T-helper 2 cell treated with Interferon-gamma antibody and Interleukin-4, amounts not matched to agents 100 ng/mL and 5 ng/mL, for 36 hours (primary cell): ENCODE data around the gene NUDT22. TPM values are rescaled to one million over a fixed set of nuclear protein-coding genes. Genes with fewer than 3 reads are reported as not detected.

ENCODE experiments used
- intact Hi-C: fragments of 100-400 bp; cut with micrococcal nuclease; formaldehyde crosslinking; loops from one replicate; pipeline ENCODE4 v1.15.1; 2023
- total RNA-seq: library from RNA; stranded (reverse); gene quantifications from 2 replicates; pipeline ENCODE4 v1.2.3, GENCODE V29; 2022

The NUDT22 gene
- total RNA-seq, 1 donor from 2014 or later: 79.8 TPM

DNA sequence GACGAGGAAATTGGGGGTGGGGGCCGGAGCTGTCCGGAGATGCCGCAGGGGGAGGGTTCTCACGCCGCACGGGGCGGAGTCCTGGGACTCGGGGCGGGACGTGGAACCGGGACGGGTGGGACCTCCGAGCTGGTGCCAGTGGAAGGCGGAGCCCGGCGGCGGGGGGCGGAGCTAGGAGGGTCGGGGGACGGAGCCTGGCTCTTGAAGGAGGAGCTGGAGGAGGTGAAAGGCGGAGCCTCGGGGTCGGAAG, 15.1 kb downstream of the NUDT22 start:
- intact Hi-C loops: loop anchor here (1.0 to 10.0 kb wide), 8 partner anchors 11 to 504 kb away; partner anchors contain the start of genes BAD, DNAJC4, ESRRA and FERMT3

DNA sequence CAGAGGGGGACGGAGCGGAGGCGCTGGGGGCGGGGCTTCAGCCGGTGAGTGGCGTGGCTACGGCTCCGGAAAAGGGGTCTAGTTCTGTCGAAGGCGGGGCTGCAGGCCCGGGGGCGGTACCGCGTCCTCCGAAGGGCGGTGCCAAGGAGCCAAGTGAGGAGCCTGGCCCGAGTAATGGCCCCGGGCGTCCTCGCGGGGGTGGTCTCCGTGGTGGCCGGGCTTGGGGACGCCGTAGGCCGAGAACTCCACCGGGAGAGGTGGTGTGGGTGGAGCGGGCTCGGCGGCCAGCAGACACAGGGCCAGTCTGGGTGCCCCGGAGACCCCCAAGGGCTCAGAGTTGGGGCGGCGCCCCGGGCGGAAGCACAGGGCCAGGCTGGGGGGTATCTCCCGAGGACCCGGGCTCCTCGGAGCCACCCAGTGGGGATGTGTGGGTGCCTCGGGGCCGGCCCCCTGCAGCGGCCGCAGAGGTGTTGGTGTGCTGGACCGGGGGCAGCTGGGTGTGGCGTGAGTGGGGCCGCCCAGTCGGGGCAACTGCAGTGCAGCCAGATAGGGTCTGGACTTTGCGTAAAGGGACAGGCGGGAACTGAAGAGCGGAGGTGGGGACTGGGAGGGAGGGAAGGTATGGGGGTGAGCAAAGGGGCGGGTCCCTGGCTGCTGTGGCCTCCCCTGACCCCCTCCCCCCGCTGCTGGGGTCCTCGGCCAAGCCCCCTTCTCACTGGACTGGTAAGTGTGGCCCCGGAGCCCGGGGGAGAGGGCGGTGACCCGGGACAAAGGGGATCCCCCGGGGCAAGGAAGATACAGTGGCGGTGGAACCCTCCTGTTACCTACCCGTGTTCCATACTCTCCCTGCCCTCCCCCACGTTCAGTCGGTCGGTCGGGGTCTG, 15.7 kb downstream of the NUDT22 start:
- intact Hi-C loops: loop anchor here (1.0 to 10.0 kb wide), 8 partner anchors 11 to 503 kb away; partner anchors contain the start of genes BAD, DNAJC4, ESRRA and FERMT3

DNA sequence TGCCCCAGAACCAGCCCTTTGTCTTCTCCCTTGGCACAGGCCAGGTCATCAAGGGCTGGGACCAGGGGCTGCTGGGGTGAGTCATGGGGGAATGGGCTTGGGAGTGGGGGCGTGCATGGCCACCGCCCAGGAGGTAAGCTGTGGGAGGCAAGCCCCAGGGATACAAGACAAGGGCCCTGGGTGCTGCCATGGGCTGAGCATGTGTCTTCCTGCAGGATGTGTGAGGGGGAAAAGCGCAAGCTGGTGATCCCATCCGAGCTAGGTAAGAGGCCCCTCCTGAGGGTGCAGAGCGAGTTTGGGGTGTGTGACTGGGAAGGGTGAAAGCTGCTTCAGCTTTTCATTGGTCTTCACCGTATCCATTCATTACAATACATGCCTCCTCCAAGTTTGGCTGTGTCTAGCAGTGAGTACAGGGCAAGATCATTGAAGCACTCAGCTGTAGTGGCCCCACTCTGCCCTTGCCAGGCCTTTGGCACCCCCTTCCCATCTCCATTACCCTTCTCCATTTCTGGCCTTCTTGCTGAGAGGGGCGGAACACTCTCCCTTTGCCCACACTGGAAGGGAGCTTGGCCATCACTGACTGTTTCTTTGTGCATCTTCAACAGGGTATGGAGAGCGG, 17.3 kb downstream of the NUDT22 start:
- intact Hi-C loops: loop anchor here (5.0 to 10.0 kb wide), 2 partner anchors 36 to 501 kb away; partner anchors contain the start of genes FERMT3 and RASGRP2

DNA sequence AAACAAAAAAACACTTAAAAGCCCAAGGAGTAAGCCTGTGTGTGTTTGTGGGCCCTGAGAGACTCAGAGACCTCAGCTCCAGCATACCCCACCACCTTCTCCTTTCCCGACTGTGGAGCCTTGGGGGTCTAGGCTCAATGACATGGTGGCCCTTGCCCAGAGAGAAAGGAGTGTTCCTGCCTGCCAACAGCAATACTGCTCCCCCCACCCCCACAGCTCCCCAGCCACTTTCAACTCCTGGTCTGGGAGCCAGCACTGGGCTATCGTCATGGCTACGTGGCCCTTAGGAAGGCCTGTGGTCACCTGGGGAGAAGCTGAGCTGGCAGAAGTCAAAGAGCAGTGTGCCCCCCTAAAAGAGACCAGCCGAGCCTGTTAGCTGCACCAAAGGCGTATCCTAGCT, 18.0 kb downstream of the NUDT22 start:
- intact Hi-C loops: loop anchor here (5.0 to 10.0 kb wide), 2 partner anchors 37 to 501 kb away; partner anchors contain the start of genes FERMT3 and RASGRP2

DNA sequence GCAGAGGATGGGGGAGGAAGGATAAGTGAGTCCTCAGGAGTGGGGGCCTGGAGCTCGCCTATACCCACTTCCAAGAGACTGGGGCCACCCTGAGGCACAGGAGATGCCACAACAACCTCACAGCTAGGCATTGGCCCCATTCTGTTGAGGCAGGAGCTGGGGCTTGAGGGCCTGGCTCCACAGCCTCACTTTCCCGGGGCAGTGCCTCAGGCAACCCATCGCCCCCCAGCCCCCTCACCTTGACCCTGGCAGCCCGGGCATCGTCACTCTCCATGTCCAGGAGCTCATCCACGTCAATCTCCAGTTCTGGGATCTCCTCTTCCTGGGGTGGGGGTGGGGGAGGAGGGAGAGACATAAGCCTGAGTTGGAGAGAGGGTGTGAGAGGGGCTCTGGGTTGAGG, 18.9 kb downstream of the NUDT22 start:
- intact Hi-C loops: loop anchor here (5.0 to 10.0 kb wide), 2 partner anchors 38 to 500 kb away; partner anchors contain the start of genes FERMT3 and RASGRP2

DNA sequence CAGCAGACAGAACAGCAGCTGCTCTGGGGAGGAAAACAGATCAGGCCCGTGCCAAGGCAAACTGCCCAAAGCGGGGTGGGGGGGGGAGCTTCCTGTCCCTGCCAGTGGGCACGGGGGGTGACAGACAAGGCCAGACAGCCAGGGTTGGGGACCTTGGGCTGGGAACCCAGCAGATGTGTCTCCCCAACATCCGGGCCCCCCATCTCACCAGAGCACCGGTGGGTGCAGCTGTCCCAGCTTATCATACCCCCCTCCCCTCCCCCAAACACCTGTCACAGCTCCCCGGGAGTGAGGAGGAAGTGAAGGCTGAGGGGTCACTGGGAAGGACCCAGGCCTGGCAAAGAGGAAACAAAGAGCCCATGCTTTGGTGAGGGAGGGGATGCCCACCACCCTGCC, 19.3 kb downstream of the NUDT22 start:
- intact Hi-C loops: loop anchor here (10.0 kb wide), 1 partner anchor 499 kb away; the partner anchor contains the start of gene RASGRP2

DNA sequence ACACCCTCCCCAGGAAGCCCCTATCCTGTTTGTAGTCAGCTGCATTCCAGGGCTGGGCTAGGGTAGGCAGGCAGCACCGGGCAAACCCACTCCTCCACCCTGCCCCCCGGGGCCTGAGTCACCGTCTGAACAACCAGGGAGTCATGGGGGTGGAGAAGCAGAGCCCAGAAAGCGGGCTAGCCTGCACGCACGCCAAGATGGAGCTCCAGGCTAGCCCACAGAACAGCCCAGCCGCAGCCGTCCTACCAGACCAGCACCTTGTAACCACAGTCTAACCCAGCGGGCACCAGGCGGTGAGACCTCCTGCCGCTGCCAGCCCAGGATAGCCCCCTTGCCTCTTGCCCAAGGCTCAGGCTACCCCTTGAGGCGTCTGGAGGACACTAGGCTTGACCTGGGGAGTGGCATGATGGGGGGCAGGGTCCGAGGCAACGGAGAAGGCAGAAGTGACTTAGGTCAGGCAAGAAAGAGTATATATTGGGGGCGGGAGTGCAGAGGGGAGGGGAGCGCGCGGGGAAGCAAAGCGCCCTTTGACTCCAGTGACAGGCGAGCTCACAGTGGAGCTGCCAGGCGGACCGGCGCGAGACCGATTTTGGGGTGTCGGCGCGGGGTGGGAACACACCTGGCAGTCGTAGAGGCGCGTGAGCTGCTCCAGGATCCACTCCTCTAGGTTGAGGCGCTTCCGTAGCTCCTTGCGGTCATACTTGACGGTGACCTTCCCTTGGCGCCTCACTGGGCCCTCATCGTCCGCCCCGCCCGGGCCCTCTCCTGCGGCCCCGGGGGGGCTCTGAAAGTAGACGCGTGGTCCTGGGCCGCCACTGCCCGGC, 19.9 kb downstream of the NUDT22 start:
- intact Hi-C loops: loop anchor here (10.0 kb wide), 1 partner anchor 499 kb away; the partner anchor contains the start of gene RASGRP2

DNA sequence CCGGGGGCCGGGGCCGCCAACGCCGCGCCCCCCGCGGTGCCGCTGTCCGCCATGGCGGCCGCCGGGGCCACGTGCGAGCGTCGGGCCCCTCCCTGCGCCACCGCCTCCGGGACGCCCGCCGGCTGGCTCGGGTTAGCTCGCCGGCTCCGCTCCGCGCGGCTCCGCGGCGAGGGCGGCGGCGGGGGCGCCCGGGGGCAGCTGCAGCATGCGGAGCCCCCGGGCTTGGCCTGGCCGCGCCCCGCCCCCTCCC, 20.5 kb downstream of the NUDT22 start:
- intact Hi-C loops: loop anchor here (10.0 kb wide), 1 partner anchor 498 kb away; the partner anchor contains the start of gene RASGRP2

DNA sequence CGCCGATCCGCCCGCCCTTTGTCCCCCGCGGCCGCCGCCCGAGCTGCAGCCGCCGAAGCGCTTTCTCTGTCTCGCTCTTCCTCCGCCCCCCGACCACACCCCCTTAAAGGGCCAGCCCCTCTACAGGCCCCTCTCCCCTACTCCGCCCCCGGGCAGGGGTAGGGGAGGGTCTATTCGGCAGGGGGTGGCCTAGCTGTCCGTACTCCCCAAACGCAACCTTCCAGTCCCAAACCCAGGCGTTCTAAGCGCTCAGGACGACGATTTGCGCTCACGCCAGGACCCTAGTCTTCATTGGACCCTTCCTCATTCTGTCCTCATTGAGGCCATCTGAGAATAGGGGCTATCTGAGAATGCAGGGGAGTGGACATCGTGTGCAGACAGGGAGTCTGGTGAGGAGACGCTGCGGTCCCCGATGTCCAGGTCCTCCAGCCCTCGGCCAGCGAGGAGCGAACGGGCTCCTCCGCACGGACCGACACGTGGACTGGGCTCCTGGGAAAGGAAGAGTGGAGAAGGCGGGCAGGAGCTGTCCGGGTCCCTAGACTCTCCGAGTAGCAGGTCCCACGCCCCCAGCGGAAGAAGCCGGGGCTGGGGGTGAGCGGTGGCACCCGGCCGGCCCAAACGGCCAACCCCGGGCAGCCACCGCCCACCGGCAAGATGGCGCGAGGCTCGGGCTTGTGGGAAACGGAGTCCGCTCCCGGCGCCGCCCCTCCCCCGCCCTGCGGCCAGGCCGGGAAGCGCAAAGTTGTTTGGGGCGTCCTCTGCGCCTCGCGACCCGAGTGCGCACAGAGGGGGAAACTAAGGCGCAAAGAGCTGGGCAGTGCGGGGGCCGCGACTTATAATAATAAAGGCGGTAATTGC, 21.0 kb downstream of the NUDT22 start, which contains the start of gene PPP1R14B:
TSS of gene PPP1R14B (minus strand) at position 73 of the 858 bp plus-strand sequence. CDS start 270 bp downstream, outside the sequence.
- intact Hi-C loops: loop anchor here (1.0 to 10.0 kb wide), 2 partner anchors 58 to 498 kb away; partner anchors contain the start of genes ESRRA and RASGRP2

DNA sequence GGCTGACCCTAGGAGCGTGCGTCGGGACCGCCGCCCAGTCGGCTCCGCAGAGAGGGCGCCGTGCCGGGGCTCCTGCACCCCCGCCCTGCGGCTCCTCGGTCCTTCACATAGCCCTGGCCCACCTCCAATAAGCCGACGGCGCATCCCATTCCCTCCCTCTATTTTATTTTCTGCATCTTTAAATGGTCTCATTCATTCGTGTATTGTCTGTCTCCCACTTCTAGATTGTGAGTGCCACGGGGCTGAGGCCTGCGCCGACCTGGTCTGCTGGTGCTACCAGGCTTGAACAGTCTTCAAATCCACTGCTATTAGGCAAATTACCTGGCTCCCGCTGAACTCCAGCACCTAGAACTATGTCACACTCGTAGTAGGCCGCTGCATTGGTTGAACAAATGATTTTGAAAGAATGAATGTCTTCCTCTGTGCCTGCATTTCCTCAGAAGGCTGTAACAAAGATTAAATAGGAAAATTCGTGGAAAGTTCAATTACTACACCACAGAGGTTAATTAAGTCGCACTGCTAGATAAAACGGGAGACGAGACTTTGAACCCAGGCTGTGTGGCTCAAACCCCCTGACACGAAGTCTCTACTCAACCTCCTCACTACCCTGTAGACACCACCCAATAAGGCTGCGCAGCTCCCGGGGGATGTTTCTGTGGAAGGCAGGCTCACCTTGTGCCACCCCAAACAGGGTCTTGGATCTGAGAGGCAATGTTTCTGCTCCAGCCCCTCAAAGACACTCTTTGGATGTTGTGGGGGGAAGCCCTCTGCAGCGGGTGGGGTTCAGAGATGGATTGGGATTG, 21.9 kb downstream of the NUDT22 start:
- intact Hi-C loops: loop anchor here (1.0 to 10.0 kb wide), 2 partner anchors 57 to 497 kb away; partner anchors contain the start of genes ESRRA and RASGRP2

DNA sequence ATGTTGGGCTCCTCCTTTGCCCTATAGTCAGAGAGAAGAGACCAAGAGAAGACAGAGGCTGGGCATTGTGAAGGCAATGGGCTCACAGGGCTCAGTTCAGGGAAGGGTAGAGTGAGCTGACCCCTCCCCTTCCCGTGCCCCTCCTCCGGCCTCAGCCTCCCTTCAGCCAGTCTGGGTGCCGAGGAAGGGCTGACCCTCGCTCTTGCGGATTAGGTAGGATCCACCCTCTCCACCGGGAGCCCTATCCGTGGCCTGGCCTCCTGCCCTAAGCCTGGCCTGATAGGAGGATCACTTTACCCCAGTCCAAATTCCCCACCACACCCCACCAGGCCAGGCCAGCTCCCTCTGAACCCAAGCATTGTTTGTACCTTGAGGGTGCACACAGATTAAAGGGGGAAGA, 22.5 kb downstream of the NUDT22 start:
- intact Hi-C loops: loop anchor here (10.0 kb wide), 1 partner anchor 496 kb away; the partner anchor contains the start of gene RASGRP2

DNA sequence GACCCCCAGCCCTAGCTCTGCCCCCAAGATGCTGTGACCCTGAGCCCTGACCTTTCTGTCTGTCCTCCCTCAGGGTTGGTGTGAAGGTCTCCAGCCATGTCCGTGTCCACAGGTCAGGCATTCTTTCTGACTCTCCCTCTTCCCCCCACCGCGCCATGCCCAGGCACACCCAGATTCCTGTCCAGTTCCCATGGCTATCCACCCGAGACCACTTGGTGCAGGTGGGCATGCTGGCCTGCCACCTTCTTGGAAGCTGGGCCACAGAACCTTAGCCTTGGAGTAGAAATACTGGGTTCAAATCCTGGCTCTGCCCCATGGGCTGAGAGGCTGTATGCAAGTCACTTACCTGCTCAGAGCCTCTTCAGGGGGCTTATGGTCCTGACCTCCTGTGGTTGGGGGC, 23.0 kb downstream of the NUDT22 start:
- intact Hi-C loops: loop anchor here (10.0 kb wide), 1 partner anchor 496 kb away; the partner anchor contains the start of gene RASGRP2

DNA sequence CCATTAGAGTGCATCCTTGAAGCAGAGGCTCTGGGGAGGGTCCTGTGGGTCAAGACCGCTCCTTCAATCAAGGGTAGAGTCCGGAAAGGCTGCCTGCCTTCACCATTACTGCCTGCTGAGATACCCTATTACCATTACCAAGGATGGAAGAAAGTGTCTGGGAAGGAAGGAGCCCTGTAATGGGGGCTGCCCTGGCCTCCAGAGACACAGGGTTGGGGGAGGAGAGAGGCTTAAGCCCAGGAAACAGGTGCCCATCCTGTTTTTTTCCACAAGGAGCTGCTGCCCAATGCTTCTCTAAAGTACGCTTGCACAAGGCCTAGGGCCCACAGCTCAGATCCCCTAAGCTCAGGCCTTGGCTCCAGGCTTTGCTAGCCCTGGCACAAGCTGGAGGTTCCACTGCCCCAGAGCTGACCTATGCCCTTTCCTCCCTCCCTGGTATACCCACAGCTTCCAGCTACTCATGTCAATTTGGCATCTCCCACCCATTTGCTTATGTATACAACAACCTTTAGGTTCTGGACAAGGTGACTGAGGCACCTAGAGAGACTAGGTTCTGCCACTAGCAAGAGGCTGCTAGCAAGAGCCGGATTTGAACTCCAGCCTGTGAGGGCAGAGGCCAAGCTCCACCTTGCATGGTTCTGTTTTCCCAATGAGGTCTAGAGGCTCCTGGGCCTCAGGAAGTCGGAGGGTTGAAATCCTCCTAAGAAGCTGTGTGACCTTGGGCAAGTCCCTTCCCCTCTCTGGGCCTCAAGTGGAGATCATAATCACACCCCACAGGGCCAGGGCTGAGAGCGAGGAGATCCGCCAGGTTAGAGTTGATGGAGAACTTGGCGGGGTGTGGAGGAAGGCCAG, 23.7 kb downstream of the NUDT22 start:
- intact Hi-C loops: loop anchor here (10.0 kb wide), 1 partner anchor 495 kb away; the partner anchor contains the start of gene RASGRP2

DNA sequence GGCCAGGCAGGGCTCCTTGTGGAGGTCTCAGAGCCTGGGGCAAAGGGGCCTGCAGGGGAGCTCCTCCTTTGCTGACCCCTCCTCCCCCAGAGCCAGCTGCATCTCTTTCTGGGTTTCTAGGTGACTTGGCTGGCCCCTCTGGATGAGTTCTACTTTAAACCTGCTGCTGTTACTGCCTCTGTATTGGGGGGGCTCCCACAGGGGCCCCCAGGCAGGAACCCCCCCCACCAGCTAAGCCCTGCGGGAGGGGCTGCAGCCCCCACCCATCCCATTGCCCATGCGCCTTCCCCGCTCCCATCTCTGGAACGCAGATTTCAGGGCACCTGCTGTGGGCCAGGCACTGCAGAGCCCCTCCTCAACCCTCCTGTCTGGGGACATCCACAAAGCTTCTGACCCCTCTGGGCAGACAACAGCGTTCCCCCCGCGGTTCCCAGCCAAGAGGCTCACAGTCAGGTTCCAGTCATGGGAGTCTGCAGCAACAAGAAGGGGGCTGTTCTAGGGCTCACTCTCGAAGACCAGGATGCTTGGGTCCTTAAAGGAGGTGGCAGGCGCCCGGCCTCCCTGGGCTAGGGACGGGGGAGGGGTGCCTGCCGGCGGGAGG, 24.4 kb downstream of the NUDT22 start:
- intact Hi-C loops: loop anchor here (1.0 kb wide), 2 partner anchors 19 to 43 kb away; no protein-coding TSS in a partner anchor

DNA sequence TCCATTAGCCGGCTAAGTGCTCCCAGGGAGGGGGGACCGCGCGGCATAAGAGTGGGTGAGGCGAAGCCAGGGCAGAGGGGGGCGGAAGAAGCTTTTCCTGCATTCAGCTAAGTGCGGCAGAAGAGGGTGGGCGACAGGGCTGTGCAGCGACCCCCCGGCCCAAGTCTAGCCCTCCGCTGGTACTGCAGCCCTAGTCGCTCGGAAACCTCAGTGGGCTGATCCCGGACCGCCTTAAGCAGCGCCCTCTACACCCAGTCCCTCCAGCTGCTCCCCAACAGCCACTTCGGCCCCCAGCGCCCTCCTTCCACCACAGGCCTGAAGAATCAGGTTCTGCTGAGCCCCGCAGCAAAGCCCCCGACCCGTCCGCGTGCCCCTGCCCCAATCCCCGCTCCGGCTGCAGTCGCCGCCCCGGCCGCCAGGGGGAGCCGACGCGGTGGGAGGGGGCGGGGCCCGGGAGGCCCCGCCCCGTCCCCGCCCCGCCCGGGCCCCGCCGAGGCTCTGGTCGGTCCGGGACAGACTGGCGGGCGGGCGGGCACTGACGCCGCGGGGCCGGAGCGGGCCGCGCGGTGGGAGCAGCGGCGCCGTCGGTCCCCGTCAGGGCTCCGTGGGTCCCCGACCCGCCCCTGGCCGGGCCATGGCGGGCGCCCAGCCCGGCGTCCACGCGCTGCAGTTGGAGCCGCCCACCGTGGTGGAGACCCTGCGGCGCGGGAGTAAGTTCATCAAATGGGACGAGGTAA, 25.1 kb downstream of the NUDT22 start, which contains the start of gene PLCB3:
TSS of gene PLCB3 (plus strand) at position 515 of the 737 bp plus-strand sequence. CDS start at position 635, 120 bp downstream.
- intact Hi-C loops: loop anchor here (1.0 kb wide), 2 partner anchors 18 to 44 kb away; no protein-coding TSS in a partner anchor

DNA sequence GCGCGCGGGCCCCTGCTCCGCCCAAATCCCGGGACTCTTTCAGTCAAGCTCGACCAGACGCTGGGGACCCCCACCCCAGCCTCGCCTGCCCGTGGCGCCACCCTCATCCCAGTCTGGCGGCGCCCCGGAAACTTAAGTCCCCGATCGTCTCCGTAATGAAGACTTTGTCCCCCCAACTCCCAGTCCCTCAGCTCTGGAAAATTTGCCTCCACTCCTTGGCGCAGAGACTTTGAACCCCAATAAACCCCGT, 25.6 kb downstream of the NUDT22 start:
- intact Hi-C loops: loop anchor here (1.0 kb wide), 2 partner anchors 18 to 44 kb away; no protein-coding TSS in a partner anchor
